Fibroblast of the aortic adventitia (primary cell): ENCODE measurements around the gene NRXN3. TPM values are rescaled to one million over a fixed set of nuclear protein-coding genes. Genes with fewer than 3 reads are reported as not detected.

Source experiments
- DNase-seq: peaks from one replicate; pipeline ENCODE4 v3.0.0-alpha.2; 2010; ENCODE audit warnings: low read depth
- H3K4me3 ChIP-seq: 2 replicates; pipeline ENCODE4 v1.5.1; 2011; ENCODE audit warnings: low read depth, mild to moderate bottlenecking, control low read depth, low read length, moderate library complexity
- CTCF ChIP-seq: IDR thresholded peaks from 2 replicates; pipeline ENCODE4 v1.5.1; 2011; ENCODE audit warnings: mild to moderate bottlenecking, low read length, control low read depth, inconsistent platforms; ENCODE audit not compliant: insufficient read depth
- total RNA-seq: library from RNA; depleted of rRNA; stranded (reverse); fragments of >200 nt; gene quantifications from 2 replicates; pipeline ENCODE4 v1.2.3, GENCODE V29; 2012; ENCODE audit warnings: low replicate concordance

The NRXN3 gene
- total RNA-seq, 1 donor, result 0.18 TPM

GRCh38 chr14:78227248-78228077, 57.3 kb downstream of the NRXN3 start:
- DNase-seq, result no peak
- no peak overlapping the region for H3K4me3 ChIP-seq
- no peak for TF ChIP-seq CTCF

GRCh38 chr14:78228702-78229327, 58.6 kb downstream of the NRXN3 start:
- no peak for DNase-seq
- TF ChIP-seq CTCF, result no peak

GRCh38 chr14:78232231-78233000, 62.2 kb downstream of the NRXN3 start:
- H3K4me3 ChIP-seq, result no peak overlapping the region
- DNase-seq, result no peak
- TF ChIP-seq CTCF, result no peak

More at GRCh38 chr14:78228702-78229327, 58.6 kb downstream of the NRXN3 start:
- H3K4me3 ChIP-seq, result no peak overlapping the region

DNA sequence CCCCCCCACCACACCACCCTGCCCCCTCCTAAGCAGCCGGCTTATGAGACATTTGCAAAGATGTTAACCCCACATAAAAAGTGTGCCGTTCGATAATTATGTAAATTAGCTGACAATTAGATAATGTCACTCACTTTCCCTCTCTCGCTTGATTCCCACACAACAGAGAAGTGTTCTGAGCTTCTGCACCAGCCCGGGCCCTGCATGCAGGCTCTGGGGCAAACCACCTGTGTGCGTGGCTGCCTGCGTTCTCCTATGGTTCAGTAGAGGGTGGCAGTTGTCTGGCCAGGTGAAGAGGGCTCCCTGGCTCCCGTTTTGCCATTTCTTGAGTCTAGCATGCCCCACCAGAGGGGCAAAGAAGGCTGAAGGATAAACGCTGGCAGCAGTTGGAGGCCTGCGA, 68.0 kb downstream of the NRXN3 start:
- TF ChIP-seq CTCF, result no peak
- DNase-seq, result no peak
- no peak overlapping the region for H3K4me3 ChIP-seq

- no peak for DNase-seq
Measured at GRCh38 chr14:78240567-78240966, 70.4 kb downstream of the NRXN3 start.

More at GRCh38 chr14:78240567-78240966, 70.4 kb downstream of the NRXN3 start:
- TF ChIP-seq CTCF, result no peak
- no peak overlapping the region for H3K4me3 ChIP-seq
